HEK293 (cell line): Measurements from ENCODE around the gene NGLY1.

Source experiments
- CTCF ChIA-PET: fragments of 350-600 bp; formaldehyde crosslinking; extraction: SDS; loops from one replicate; lab custom pipeline; 2021; ENCODE audit warnings: antibody characterized with exemption; lab: Yijun Ruan, JAX
- POLR2A ChIA-PET: fragments of 300-600 bp; formaldehyde crosslinking; extraction: SDS; loops from one replicate; lab custom pipeline; 2020; ENCODE audit warnings: antibody characterized with exemption, inconsistent platforms; lab: Yijun Ruan, JAX
- H3K27ac ChIP-seq: fragments of 200-500 bp; sonication (Bioruptor generic); 2 replicates; pipeline ENCODE4 v1.5.1; 2014; ENCODE audit warnings: low read depth, low read length, control low read depth, inconsistent platforms; ENCODE audit errors: extremely low read depth
- H3K36me3 ChIP-seq, 2 experiments: fragments of 200-500 bp in 1 of 2; sonication (Bioruptor generic) in 1 of 2; 1 replicate in 1 of 2; 2 replicates in 1 of 2; pipeline ENCODE4 v1.5.1; 2014 to 2017; ENCODE audit warnings: inconsistent platforms in 2 of 2, low read length in 2 of 2; ENCODE audit not compliant: control insufficient read depth in 2 of 2, insufficient read depth in 1 of 2
- H3K4me1 ChIP-seq: fragments of 200-500 bp; sonication (Bioruptor generic); 2 replicates; pipeline ENCODE4 v1.5.1; 2014; ENCODE audit warnings: mild to moderate bottlenecking, low read length, inconsistent platforms; ENCODE audit not compliant: control insufficient read depth, insufficient read depth
- H3K4me3 ChIP-seq: 2 replicates; pipeline ENCODE4 v1.5.1; 2011; ENCODE audit warnings: low read depth, mild to moderate bottlenecking, control low read depth, low read length, moderate library complexity
- H3K9me3 ChIP-seq: fragments of 200-500 bp; sonication (Bioruptor generic); 2 replicates; pipeline ENCODE4 v1.5.1; 2014; ENCODE audit warnings: low read depth, low read length, inconsistent platforms; ENCODE audit not compliant: control insufficient read depth, insufficient read depth
- GLI4 ChIP-seq: fragments of 450-650 bp; formaldehyde crosslinking; IDR thresholded peaks from 2 replicates; pipeline ENCODE4 v1.5.1; 2016; ENCODE audit warnings: missing biosample characterization, missing genetic modification characterization
- KLF16 ChIP-seq: fragments of 450-650 bp; formaldehyde crosslinking; IDR thresholded peaks from 2 replicates; pipeline ENCODE4 v1.5.1; 2017; ENCODE audit warnings: missing biosample characterization, missing genetic modification characterization
- KLF17 ChIP-seq: fragments of 450-650 bp; formaldehyde crosslinking; IDR thresholded peaks from 2 replicates; pipeline ENCODE4 v1.5.1; 2016; ENCODE audit warnings: missing biosample characterization, missing genetic modification characterization
- MEIS1 ChIP-seq: sonication (generic); formaldehyde crosslinking; IDR thresholded peaks from 2 replicates; pipeline ENCODE4 v1.8.1; 2022; ENCODE audit warnings: missing genetic modification reagents, mild to moderate bottlenecking, borderline replicate concordance
- REST ChIP-seq: fragments of 450-650 bp; formaldehyde crosslinking; IDR thresholded peaks from 2 replicates; pipeline ENCODE4 v1.5.1; 2016; ENCODE audit warnings: missing biosample characterization, missing genetic modification characterization
- SETDB1 ChIP-seq: IDR thresholded peaks from one replicate; pipeline ENCODE4 v1.6.1; 2017; ENCODE audit warnings: mild to moderate bottlenecking, low read length, moderate library complexity, mixed read lengths; ENCODE audit not compliant: insufficient read length
- ZBTB17 ChIP-seq: fragments of 450-650 bp; formaldehyde crosslinking; IDR thresholded peaks from 2 replicates; pipeline ENCODE4 v1.5.1; 2016; ENCODE audit warnings: missing biosample characterization, missing genetic modification characterization
- ZBTB8A ChIP-seq: fragments of 450-650 bp; formaldehyde crosslinking; IDR thresholded peaks from 2 replicates; pipeline ENCODE4 v1.5.1; 2016; ENCODE audit warnings: missing biosample characterization, missing genetic modification characterization
- ZEB2 ChIP-seq: fragments of 450-650 bp; formaldehyde crosslinking; IDR thresholded peaks from 2 replicates; pipeline ENCODE4 v1.5.1; 2016; ENCODE audit warnings: missing biosample characterization, missing genetic modification characterization
- ZNF169 ChIP-seq: fragments of 450-650 bp; formaldehyde crosslinking; IDR thresholded peaks from 2 replicates; pipeline ENCODE4 v1.5.1; 2016; ENCODE audit warnings: missing biosample characterization, missing genetic modification characterization
- ZNF513 ChIP-seq: fragments of 450-650 bp; IDR thresholded peaks from 2 replicates; pipeline ENCODE4 v1.5.1; 2018; ENCODE audit warnings: missing biosample characterization, missing genetic modification characterization
- ZNF514 ChIP-seq: fragments of 450-650 bp; formaldehyde crosslinking; IDR thresholded peaks from 2 replicates; pipeline ENCODE4 v1.5.1; 2016; ENCODE audit warnings: missing biosample characterization, missing genetic modification characterization
- ZNF610 ChIP-seq: fragments of 450-650 bp; formaldehyde crosslinking; IDR thresholded peaks from 2 replicates; pipeline ENCODE4 v1.5.1; 2016; ENCODE audit warnings: missing biosample characterization, missing genetic modification characterization, borderline replicate concordance
- ZNF777 ChIP-seq: fragments of 450-650 bp; formaldehyde crosslinking; IDR thresholded peaks from 2 replicates; pipeline ENCODE4 v1.5.1; 2017; ENCODE audit warnings: missing biosample characterization, missing genetic modification characterization, borderline replicate concordance
- TF ChIP-seq, protein P1 (sequence below): fragments of 450-650 bp; formaldehyde crosslinking; IDR thresholded peaks from 2 replicates; pipeline ENCODE4 v1.5.1; 2017; ENCODE audit warnings: missing biosample characterization, missing genetic modification characterization
- TF ChIP-seq, protein P2 (sequence below): fragments of 450-650 bp; formaldehyde crosslinking; IDR thresholded peaks from 2 replicates; pipeline ENCODE4 v1.5.1; 2016; ENCODE audit warnings: missing biosample characterization, missing genetic modification characterization
- TF ChIP-seq, protein P3 (sequence below): fragments of 450-650 bp; formaldehyde crosslinking; IDR thresholded peaks from 2 replicates; pipeline ENCODE4 v1.5.1; 2016; ENCODE audit warnings: missing biosample characterization, missing genetic modification characterization

The NGLY1 gene

GRCh38 chr3:25707268-25707926, 75.8 kb downstream of the NGLY1 start:
- no peak for TF ChIP-seq KLF17 (tag by site-specific recombination)
- TF ChIP-seq ZBTB17 (tag by site-specific recombination), result no peak
- no peak for TF ChIP-seq REST (tag by site-specific recombination)
- no peak for TF ChIP-seq ZEB2 (tag by site-specific recombination)
- no peak for TF ChIP-seq MEIS1 (CRISPR knock-in tag)
- no peak for TF ChIP-seq SETDB1
- TF ChIP-seq ZNF777 (tag by site-specific recombination), result no peak
- Histone ChIP-seq H3K27ac (no peak overlapping the region), H3K4me1 (no peaks in the 10 kb centered on the region), H3K9me3 (no peaks in the 10 kb centered on the region), H3K36me3 (no peaks in the 10 kb centered on the region), H3K4me3 (no peak overlapping the region)
- ChIA-PET CTCF (interaction anchor here (1.0 kb wide), 1 partner anchor 10 kb away, joined by 3 read pairs; no protein-coding TSS in a partner anchor), POLR2A (no interaction called here)

DNA sequence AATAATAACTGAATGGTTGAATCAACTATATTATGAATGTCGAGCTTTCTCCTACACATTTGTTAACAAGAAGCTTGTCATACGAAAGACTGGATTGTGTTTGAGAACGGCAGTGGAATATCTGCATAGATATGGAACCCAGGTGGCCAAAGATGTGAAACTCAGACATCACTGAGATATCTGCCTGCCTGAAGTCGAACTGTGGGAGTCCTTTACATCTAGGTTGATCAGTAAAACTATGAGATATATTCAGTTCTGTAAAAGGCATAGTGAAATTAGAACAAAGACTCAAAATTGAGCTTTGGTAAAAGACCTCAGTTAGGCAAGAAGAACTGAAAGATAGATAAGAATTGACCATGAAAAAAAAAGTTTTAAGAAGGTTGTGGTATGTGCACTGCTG, 77.0 kb downstream of the NGLY1 start:
- Histone ChIP-seq H3K4me1 (no peaks in the 10 kb centered on the region), H3K27ac (no peak overlapping the region), H3K4me3 (no peak overlapping the region), H3K9me3 (no peaks in the 10 kb centered on the region), H3K36me3 (no peaks in the 10 kb centered on the region)
- CTCF ChIA-PET, result interaction anchor here (0.6 to 1.0 kb wide), 3 partner anchors 9 to 1877 kb away, joined by 3 read pairs; no protein-coding TSS in a partner anchor
- TF ChIP-seq ZNF610 (tag by site-specific recombination), result no peak
- no peak for TF ChIP-seq REST (tag by site-specific recombination)
- TF ChIP-seq KLF16, result no peak
- no peak for TF ChIP-seq GLI4 (tag by site-specific recombination)
- no peak for TF ChIP-seq ZNF514 (tag by site-specific recombination)
- no peak for TF ChIP-seq ZBTB8A (tag by site-specific recombination)
- TF ChIP-seq, protein P1, sequence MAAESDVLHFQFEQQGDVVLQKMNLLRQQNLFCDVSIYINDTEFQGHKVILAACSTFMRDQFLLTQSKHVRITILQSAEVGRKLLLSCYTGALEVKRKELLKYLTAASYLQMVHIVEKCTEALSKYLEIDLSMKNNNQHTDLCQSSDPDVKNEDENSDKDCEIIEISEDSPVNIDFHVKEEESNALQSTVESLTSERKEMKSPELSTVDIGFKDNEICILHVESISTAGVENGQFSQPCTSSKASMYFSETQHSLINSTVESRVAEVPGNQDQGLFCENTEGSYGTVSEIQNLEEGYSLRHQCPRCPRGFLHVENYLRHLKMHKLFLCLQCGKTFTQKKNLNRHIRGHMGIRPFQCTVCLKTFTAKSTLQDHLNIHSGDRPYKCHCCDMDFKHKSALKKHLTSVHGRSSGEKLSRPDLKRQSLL (tag by site-specific recombination), result no peak
- TF ChIP-seq, protein P2, sequence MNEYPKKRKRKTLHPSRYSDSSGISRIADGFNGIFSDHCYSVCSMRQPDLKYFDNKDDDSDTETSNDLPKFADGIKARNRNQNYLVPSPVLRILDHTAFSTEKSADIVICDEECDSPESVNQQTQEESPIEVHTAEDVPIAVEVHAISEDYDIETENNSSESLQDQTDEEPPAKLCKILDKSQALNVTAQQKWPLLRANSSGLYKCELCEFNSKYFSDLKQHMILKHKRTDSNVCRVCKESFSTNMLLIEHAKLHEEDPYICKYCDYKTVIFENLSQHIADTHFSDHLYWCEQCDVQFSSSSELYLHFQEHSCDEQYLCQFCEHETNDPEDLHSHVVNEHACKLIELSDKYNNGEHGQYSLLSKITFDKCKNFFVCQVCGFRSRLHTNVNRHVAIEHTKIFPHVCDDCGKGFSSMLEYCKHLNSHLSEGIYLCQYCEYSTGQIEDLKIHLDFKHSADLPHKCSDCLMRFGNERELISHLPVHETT (tag by site-specific recombination), result no peak
- TF ChIP-seq ZNF513, result no peak
- TF ChIP-seq, protein P3, sequence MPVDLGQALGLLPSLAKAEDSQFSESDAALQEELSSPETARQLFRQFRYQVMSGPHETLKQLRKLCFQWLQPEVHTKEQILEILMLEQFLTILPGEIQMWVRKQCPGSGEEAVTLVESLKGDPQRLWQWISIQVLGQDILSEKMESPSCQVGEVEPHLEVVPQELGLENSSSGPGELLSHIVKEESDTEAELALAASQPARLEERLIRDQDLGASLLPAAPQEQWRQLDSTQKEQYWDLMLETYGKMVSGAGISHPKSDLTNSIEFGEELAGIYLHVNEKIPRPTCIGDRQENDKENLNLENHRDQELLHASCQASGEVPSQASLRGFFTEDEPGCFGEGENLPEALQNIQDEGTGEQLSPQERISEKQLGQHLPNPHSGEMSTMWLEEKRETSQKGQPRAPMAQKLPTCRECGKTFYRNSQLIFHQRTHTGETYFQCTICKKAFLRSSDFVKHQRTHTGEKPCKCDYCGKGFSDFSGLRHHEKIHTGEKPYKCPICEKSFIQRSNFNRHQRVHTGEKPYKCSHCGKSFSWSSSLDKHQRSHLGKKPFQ (tag by site-specific recombination), result no peak
- TF ChIP-seq ZNF169 (tag by site-specific recombination), result no peak
- POLR2A ChIA-PET, result no interaction called here
